Karpas-422 (cell line): Measurements from ENCODE around the gene CHST11. TPM values are rescaled to one million over a fixed set of nuclear protein-coding genes. Genes with fewer than 3 reads are reported as not detected.
"Not testable (repeated sequence)": the region's sequence is repeated elsewhere in the genome, so short reads cannot be mapped to it uniquely, and the experiment has no call there.

Experiments used
- DNase-seq: peaks from one replicate; pipeline ENCODE4 v3.0.0-alpha.2; 2015
- H2AFZ ChIP-seq: fragments of 200-600 bp; sonication (generic); 2 replicates; pipeline ENCODE4 v1.6.1; 2014; ENCODE audit warnings: antibody characterized with exemption, low read length, mixed read lengths
- H3K27ac ChIP-seq: fragments of 200-600 bp; sonication (generic); 2 replicates; pipeline ENCODE4 v1.5.1; 2014; ENCODE audit warnings: mild to moderate bottlenecking, low read length, moderate library complexity
- H3K27me3 ChIP-seq: fragments of 200-600 bp; sonication (generic); 2 replicates; pipeline ENCODE4 v1.6.1; 2014; ENCODE audit warnings: low read length, mixed read lengths
- H3K36me3 ChIP-seq: fragments of 200-600 bp; sonication (generic); 2 replicates; pipeline ENCODE4 v1.6.1; 2014; ENCODE audit warnings: low read length, mixed read lengths; ENCODE audit not compliant: insufficient read depth
- H3K4me1 ChIP-seq: fragments of 200-600 bp; sonication (generic); 2 replicates; pipeline ENCODE4 v1.6.1; 2014; ENCODE audit warnings: mild to moderate bottlenecking, low read length, mixed read lengths
- H3K4me2 ChIP-seq: fragments of 200-600 bp; sonication (generic); 2 replicates; pipeline ENCODE4 v1.6.1; 2014; ENCODE audit warnings: low read length, low read depth, mild to moderate bottlenecking; ENCODE audit not compliant: poor library complexity, severe bottlenecking
- H3K4me3 ChIP-seq: fragments of 200-600 bp; sonication (generic); 2 replicates; pipeline ENCODE4 v1.5.1; 2014; ENCODE audit warnings: mild to moderate bottlenecking, antibody characterized with exemption, low read length, mixed read lengths
- H3K79me2 ChIP-seq: fragments of 200-600 bp; sonication (generic); 2 replicates; pipeline ENCODE4 v1.6.1; 2014; ENCODE audit warnings: mild to moderate bottlenecking, low read length, mixed read lengths
- H3K9ac ChIP-seq: fragments of 200-600 bp; sonication (generic); 2 replicates; pipeline ENCODE4 v1.6.0; 2014; ENCODE audit warnings: low read length
- H3K9me2 ChIP-seq: fragments of 200-600 bp; sonication (generic), shearing (Covaris generic); replicated peaks from 2 replicates; pipeline ENCODE4 v1.6.0; 2014; ENCODE audit warnings: mild to moderate bottlenecking, low read length, moderate library complexity; ENCODE audit not compliant: insufficient read depth
- H3K9me3 ChIP-seq: fragments of 300-700, 200-600 bp; sonication (generic); 2 replicates; pipeline ENCODE4 v1.6.1; 2014; ENCODE audit warnings: low read length, mixed read lengths
- H4K20me1 ChIP-seq: fragments of 200-600 bp; sonication (generic); 2 replicates; pipeline ENCODE4 v1.6.1; 2014; ENCODE audit warnings: mild to moderate bottlenecking, antibody characterized with exemption, low read length, low read depth; ENCODE audit not compliant: insufficient read depth
- total RNA-seq: library from RNA; depleted of rRNA; stranded (reverse); fragments of >200 nt; shearing (Covaris generic); gene quantifications from 2 replicates; pipeline ENCODE4 v1.2.3, GENCODE V29; 2014; ENCODE audit warnings: low replicate concordance

The CHST11 gene
- total RNA-seq, 1 experiment from 2014 or later: not detected

GRCh38 chr12:104608998-104609397 is 152.2 kb downstream of the CHST11 start:
- no peaks in the 10 kb centered on the region for H3K36me3 ChIP-seq
- H3K79me2 ChIP-seq: no peaks in the 10 kb centered on the region
- no peaks in the 10 kb centered on the region for H3K9me2 ChIP-seq
- no peaks in the 10 kb centered on the region for H3K9me3 ChIP-seq
- H3K9ac ChIP-seq: no peak overlapping the region
- peak overlapping the region; percentile 44 for H3K4me2 ChIP-seq
- no peak overlapping the region for H3K4me3 ChIP-seq
- no peaks in the 10 kb centered on the region for H4K20me1 ChIP-seq
- H3K27ac ChIP-seq: no peak overlapping the region
- no peak overlapping the region for H2AFZ ChIP-seq
- H3K27me3 ChIP-seq: no peaks in the 10 kb centered on the region
- H3K4me1 ChIP-seq: peaks cover 31% of the 10 kb centered on the region
- peak; percentile 43 for DNase-seq

GRCh38 chr12:104609445-104609844 is 152.7 kb downstream of the CHST11 start:
- no peaks in the 10 kb centered on the region for H3K27me3 ChIP-seq
- H3K9me3 ChIP-seq: no peaks in the 10 kb centered on the region
- no peak overlapping the region for H3K27ac ChIP-seq
- no peaks in the 10 kb centered on the region for H3K79me2 ChIP-seq
- H3K4me3 ChIP-seq: no peak overlapping the region
- H3K4me2 ChIP-seq: peak overlapping the region; percentile 44
- peaks cover 31% of the 10 kb centered on the region for H3K4me1 ChIP-seq
- H3K9ac ChIP-seq: no peak overlapping the region
- no peaks in the 10 kb centered on the region for H4K20me1 ChIP-seq
- H3K36me3 ChIP-seq: no peaks in the 10 kb centered on the region
- no peaks in the 10 kb centered on the region for H3K9me2 ChIP-seq
- H2AFZ ChIP-seq: no peak overlapping the region
- no peak for DNase-seq

- Histone ChIP-seq H3K27me3 (no peaks in the 10 kb centered on the region), H3K79me2 (no peaks in the 10 kb centered on the region), H3K36me3 (no peaks in the 10 kb centered on the region)
These were observed 153.9 kb downstream of the CHST11 start for GRCh38 chr12:104610513-104611235.

GRCh38 chr12:104611671-104612070 is 154.9 kb downstream of the CHST11 start:
- Histone ChIP-seq H3K36me3 (no peaks in the 10 kb centered on the region), H3K9ac (no peak overlapping the region), H3K79me2 (no peaks in the 10 kb centered on the region), H3K4me3 (no peak overlapping the region), H3K9me3 (no peaks in the 10 kb centered on the region), H3K27ac (no peak overlapping the region), H2AFZ (no peak overlapping the region), H3K27me3 (no peaks in the 10 kb centered on the region), H3K4me2 (no peak overlapping the region), H3K9me2 (no peaks in the 10 kb centered on the region), H3K4me1 (peaks cover 29% of the 10 kb centered on the region), H4K20me1 (no peaks in the 10 kb centered on the region)
- DNase-seq: no peak

More at GRCh38 chr12:104610513-104611235, 153.9 kb downstream of the CHST11 start:
- H3K9me2 ChIP-seq: no peaks in the 10 kb centered on the region
- no peak overlapping the region for H3K4me2 ChIP-seq
- no peak overlapping the region for H3K9ac ChIP-seq
- no peaks in the 10 kb centered on the region for H3K9me3 ChIP-seq
- no peak overlapping the region for H3K27ac ChIP-seq
- no peak overlapping the region for H2AFZ ChIP-seq
- DNase-seq: no peak
- H3K4me3 ChIP-seq: no peak overlapping the region
- peaks cover 29% of the 10 kb centered on the region for H3K4me1 ChIP-seq
- H4K20me1 ChIP-seq: no peaks in the 10 kb centered on the region

GRCh38 chr12:104613372-104613771 is 156.6 kb downstream of the CHST11 start:
- H3K79me2 ChIP-seq, H3K9me3 ChIP-seq, DNase-seq, H3K4me3 ChIP-seq, H3K27me3 ChIP-seq, H3K36me3 ChIP-seq, H3K9me2 ChIP-seq, H3K27ac ChIP-seq, H2AFZ ChIP-seq, H3K9ac ChIP-seq, H4K20me1 ChIP-seq, H3K4me2 ChIP-seq: not testable (repeated sequence)
- peaks cover 26% of the 10 kb centered on the region for H3K4me1 ChIP-seq

GRCh38 chr12:104615048-104615561 is 158.4 kb downstream of the CHST11 start:
- no peaks in the 10 kb centered on the region for H3K36me3 ChIP-seq
- no peaks in the 10 kb centered on the region for H3K79me2 ChIP-seq
- no peaks in the 10 kb centered on the region for H4K20me1 ChIP-seq
- H3K27ac ChIP-seq: no peak overlapping the region
- H3K27me3 ChIP-seq: no peaks in the 10 kb centered on the region
- H3K9me2 ChIP-seq: no peaks in the 10 kb centered on the region
- no peak for DNase-seq
- H2AFZ ChIP-seq: no peak overlapping the region
- no peak overlapping the region for H3K4me2 ChIP-seq
- H3K4me1 ChIP-seq: peaks cover 9% of the 10 kb centered on the region
- no peaks in the 10 kb centered on the region for H3K9me3 ChIP-seq
- H3K4me3 ChIP-seq: no peak overlapping the region
- no peak overlapping the region for H3K9ac ChIP-seq

GRCh38 chr12:104618691-104619090 is 161.9 kb downstream of the CHST11 start:
- Histone ChIP-seq H3K79me2 (no peaks in the 10 kb centered on the region), H3K36me3 (no peaks in the 10 kb centered on the region), H3K9ac (no peak overlapping the region), H3K9me2 (no peaks in the 10 kb centered on the region), H3K4me1 (no peaks in the 10 kb centered on the region), H3K27ac (no peak overlapping the region), H3K9me3 (no peaks in the 10 kb centered on the region), H3K27me3 (no peaks in the 10 kb centered on the region), H2AFZ (no peak overlapping the region), H3K4me2 (no peak overlapping the region), H3K4me3 (no peak overlapping the region), H4K20me1 (no peaks in the 10 kb centered on the region)
- no peak for DNase-seq

GRCh38 chr12:104619305-104619704 is 162.6 kb downstream of the CHST11 start:
- Histone ChIP-seq H3K27ac (no peak overlapping the region), H3K4me2 (no peak overlapping the region), H3K36me3 (no peaks in the 10 kb centered on the region), H3K27me3 (no peaks in the 10 kb centered on the region), H2AFZ (no peak overlapping the region), H3K9me2 (no peaks in the 10 kb centered on the region), H3K9me3 (no peaks in the 10 kb centered on the region), H4K20me1 (no peaks in the 10 kb centered on the region), H3K4me3 (no peak overlapping the region), H3K9ac (no peak overlapping the region), H3K4me1 (no peaks in the 10 kb centered on the region), H3K79me2 (no peaks in the 10 kb centered on the region)
- DNase-seq: no peak
